ENCODE measurements around the gene PDSS1.
"Not testable (repeated sequence)": the region's sequence is repeated elsewhere in the genome, so short reads cannot be mapped to it uniquely, and the experiment has no call there.

PDSS1 gene

GRCh38 chr10:26738301-26738911 lies 40.9 kb downstream of the PDSS1 start:
- no peak for DNase-seq (ENCODE audit: low read depth in 2 of 2)

DNA sequence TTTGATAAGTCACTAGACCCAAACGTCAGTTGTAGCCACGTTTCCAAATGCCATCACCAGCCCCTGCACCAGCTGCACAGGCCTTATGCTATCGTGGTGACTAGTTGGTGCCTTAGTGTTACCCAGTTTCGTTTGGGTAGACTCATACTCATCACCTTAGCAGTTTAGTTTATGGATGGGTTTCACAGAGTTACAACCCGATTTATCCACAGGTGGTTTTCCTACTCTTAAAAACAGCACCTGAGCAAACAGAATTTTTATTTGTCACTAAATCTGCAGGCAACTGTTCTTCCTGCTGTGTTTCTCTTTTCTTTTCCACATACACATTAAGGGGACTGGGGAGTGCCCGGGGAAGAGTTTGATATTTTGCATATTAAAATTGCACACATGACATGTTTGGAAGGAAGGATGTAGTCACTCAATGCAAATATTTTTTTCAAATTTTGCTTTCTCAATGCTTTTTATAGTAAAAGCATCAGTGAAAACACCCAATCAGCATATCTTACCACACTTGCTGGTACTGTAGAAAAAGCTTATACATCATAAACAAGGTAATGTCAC lies 41.6 kb downstream of the PDSS1 start:
- DNase-seq (ENCODE audit: low read depth in 2 of 2): no peak

GRCh38 chr10:26741368-26741767 lies 43.9 kb downstream of the PDSS1 start:
- no peak for DNase-seq (ENCODE audit: low read depth in 2 of 2)

DNA sequence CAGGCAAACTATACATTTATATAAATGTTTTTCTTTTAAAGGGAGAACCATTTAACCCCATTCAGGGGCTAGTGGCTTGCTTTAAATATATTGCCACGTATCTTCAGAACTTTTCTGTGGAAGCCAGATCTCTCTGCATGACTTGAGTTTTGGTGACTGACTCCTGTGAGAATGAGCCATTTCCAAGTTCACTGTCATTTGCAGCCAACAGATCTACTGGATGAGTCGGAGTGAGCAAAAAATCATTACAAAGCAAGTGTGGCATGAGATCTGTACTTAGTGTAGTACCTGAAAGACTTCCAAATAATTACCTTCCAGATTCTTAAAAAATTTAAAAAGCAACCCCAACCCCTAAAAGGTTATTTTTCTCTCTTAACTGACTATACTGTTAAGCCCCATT lies 45.6 kb downstream of the PDSS1 start:
- DNase-seq (ENCODE audit: low read depth in 2 of 2): no peak

DNA sequence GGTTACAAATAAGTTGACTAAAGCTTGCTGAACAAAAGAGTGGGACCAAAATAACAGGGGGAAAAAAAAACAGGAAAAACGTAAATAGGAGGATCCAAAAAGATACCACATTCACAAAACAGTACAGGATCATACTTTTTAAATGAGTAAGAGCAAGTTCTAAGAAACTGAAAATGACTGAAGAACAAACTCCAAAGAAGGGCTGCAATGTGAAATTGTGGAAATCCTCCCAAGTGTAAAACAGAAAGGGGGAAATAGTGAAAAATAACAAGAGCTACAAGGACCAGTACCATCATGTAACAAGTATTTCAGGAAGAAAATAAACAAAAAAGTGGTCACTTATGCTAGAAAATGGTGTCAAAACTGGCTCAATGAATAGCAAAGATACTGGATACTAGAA lies 46.3 kb downstream of the PDSS1 start:
- no peak for DNase-seq (ENCODE audit: low read depth in 2 of 2)

DNA sequence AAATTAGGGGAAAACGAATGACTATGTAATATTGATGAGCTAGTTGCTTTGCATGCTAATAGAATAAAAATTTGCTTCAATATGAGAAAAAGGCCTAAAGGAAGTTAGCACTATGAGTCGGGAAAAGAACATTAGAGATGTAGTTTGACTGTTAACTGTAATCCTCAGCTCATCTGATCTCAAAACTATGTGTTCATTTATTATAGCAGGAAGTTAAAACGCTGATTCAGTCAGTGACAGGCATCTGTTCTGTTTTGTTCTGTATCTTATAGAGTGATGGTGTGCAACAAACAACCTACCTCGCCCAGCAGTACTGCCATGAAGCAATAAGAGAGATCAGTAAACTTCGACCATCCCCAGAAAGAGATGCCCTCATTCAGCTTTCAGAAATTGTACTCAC lies 48.6 kb downstream of the PDSS1 start:
- DNase-seq (ENCODE audit: low read depth in 2 of 2): no peak

- peak; percentile 7 to 9 for DNase-seq (ENCODE audit: low read depth in 2 of 2)
These were observed 58.0 kb downstream of the PDSS1 start for GRCh38 chr10:26755443-26755903.

DNA sequence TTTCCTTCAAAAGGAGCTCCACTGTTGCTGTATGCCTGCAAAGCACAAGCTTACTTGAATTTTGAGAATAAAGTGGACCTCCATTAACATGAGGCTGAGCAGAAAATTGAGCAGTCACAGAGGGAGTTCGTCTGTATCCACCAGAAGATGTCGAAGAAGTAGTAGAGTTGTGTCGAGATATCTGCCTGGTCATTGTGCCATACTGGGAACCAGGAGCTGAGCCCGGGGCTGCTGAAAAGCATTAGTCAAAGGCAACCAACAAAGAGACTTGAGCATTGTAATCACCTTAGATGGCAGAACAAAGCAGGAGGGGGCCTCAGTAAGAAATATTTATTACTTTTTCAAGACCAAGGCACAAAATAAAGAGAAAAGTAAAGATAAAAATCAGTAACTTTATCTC lies 61.5 kb downstream of the PDSS1 start:
- DNase-seq (ENCODE audit: low read depth in 2 of 2): no peak

GRCh38 chr10:26765549-26765948 lies 68.0 kb downstream of the PDSS1 start:
- no peak for DNase-seq (ENCODE audit: low read depth in 2 of 2)

DNA sequence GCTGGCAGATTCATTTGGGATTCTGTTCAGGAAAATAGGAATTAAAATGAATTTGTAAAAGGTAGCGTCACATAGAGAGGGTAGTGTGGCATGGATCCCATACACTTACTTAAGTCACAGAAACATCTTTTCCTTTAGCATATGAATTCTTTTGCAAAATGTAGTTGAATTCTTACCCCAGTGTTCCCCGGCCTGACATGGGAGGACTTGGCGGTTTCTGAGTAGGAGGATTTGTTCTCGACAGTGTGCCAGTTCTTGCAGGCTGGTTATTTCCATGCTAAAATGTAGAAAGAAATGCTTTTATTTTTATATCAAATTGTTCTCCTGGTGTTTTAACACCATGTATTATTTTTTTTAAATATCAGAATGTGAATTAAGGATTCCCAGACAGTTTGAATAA lies 72.6 kb downstream of the PDSS1 start:
- no peak for DNase-seq (ENCODE audit: low read depth in 2 of 2)

- DNase-seq (ENCODE audit: low read depth in 2 of 2): no peak
These were observed 76.1 kb downstream of the PDSS1 start for GRCh38 chr10:26773633-26774032.

- DNase-seq (ENCODE audit: low read depth in 2 of 2): no peak
These were observed 78.8 kb downstream of the PDSS1 start for GRCh38 chr10:26776258-26776657.

- DNase-seq (ENCODE audit: low read depth in 2 of 2): no peak
These were observed 80.2 kb downstream of the PDSS1 start for GRCh38 chr10:26777686-26778085.

GRCh38 chr10:26779176-26779860 lies 81.8 kb downstream of the PDSS1 start:
- DNase-seq (ENCODE audit: low read depth in 2 of 2): no peak

- no peak for DNase-seq (ENCODE audit: low read depth in 2 of 2)
These were observed 82.7 kb downstream of the PDSS1 start for GRCh38 chr10:26780106-26780792.

DNA sequence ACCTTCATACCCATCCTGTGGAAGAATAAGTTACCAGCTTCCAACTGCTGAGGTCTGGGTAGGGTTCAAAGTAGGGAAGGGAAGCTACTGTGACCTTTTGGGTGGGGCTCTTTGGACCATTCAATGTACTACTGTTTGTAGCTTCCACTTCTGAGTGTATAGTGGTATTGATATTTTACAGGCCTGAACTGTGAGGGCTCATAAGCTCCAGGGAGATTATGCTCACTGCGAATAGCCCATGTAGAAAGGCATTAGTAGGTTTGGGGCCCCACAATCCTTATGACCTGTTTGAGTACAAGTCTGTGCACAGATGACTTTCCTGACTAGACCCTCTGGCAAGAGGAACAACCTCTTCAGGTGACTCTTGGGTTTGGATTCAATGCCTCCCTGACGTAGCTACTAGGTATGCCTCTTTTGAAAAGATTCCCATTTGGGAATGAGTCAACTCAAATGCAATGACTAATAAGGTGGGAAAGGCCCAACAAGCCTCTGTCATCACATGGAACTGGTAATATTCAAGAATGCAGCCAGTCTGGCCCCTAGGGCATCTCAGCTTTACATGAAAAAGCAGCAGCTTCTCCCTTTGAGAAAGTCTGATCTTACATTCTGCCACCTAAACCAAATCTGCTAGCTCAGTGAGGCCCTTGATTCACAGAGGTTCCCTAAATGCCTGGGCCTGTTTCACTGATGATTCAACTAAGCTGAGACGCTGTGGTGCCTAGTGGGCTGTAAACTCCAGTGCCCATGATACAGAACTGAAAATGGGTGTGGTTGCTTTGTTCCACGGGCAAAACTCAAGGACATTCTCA lies 83.5 kb downstream of the PDSS1 start:
- peak; percentile 60 to 67 for DNase-seq (ENCODE audit: low read depth in 2 of 2)

DNA sequence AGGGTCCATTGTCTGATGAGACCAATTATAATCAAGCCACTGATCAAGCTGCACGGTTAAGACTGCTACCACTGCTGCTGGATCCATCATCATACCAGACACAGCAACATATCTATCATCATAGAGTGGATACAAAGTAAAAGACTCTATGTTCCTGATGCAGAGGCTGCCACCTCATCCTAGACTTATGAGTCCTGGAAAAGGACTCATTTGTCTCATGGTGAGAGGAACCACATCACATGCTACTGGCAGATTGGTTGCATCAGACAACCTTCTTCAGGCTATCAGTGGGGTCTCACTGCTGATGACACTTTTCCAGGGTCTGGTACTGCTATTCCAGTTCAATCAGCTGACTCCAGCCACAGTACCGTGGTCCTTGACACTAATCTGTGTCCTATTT lies 84.3 kb downstream of the PDSS1 start:
- DNase-seq (ENCODE audit: low read depth in 2 of 2): no peak

DNA sequence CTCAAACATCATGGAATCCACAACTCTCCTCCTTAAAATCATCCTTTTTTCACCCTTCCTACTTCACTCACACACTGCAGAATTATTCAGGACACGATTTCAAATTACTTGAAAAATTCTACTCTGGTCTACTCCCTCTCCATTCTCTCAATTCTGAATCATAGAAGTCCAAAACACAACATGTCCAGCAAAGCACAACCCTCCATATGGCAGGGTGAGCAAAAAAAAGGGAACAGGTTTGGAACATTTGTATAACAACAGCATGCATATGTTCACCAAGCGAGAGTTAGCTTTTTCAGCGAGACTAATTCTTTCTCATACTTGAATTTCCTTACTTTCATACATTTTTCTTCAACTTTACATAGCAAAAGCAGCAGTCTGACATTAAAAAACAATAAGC lies 89.9 kb downstream of the PDSS1 start:
- no peak for DNase-seq (ENCODE audit: low read depth in 2 of 2)

- DNase-seq (ENCODE audit: low read depth in 2 of 2): not testable (repeated sequence)
These were observed 92.3 kb downstream of the PDSS1 start for GRCh38 chr10:26789779-26790178.

DNA sequence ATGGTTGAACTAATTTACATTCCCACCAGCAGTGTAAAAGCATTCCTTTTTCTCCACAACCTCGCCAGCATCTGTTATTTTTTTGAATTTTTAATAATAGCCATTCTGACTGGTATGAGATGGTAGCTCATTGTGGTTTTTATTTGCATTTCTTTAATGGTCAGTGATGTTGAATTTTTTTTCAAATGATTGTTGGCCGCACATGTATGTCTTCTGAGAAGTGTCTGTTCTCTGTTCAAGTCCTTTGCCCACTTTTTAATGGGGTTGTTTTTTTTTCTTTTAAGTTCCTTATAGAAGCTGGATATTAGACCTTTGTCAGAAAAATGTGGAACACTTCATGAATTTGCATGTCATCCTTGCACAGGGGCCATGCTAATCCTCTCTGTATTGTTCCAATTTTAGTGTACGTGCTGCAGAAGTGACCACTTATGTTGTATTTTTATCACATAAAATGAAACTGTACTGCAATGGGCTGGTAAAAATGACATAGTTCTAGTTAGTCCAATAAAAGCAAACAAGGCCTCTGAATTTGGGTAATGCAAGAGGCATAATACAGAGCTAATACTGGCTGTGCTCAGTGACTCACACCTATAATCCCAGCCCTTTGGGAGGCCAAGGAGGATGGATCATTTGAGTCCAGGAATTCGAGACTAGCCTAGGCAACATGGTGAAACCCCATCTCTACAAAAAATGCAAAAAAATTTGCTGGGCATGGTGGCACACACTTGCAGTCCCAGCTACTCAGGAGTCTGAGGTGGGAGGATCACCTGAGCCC lies 92.9 kb downstream of the PDSS1 start:
- no peak for DNase-seq (ENCODE audit: low read depth in 2 of 2)
